K562 (cell line): ENCODE measurements around the gene AK2. TPM values are rescaled to one million over a fixed set of nuclear protein-coding genes. Genes with fewer than 3 reads are reported as not detected.
A peak's percentile ranks its signal among the peaks of the same experiment; 100 is the strongest.

ENCODE experiments used
- CEBPB ChIP-seq: fragments of 450-650 bp; IDR thresholded peaks from 2 replicates; pipeline ENCODE4 v1.6.1; 2016; ENCODE audit warnings: missing genetic modification characterization, missing compliant biosample characterization
- CHCHD3 ChIP-seq: fragments of 250-450 bp; sonication (Bioruptor Pico); IDR thresholded peaks from 2 replicates; pipeline ENCODE4 v2.1.2; 2022; ENCODE audit warnings: mild to moderate bottlenecking
- CHD7 ChIP-seq: fragments of 200-600 bp; sonication (generic); IDR thresholded peaks from one replicate; pipeline ENCODE4 v1.6.1; 2012; ENCODE audit warnings: mild to moderate bottlenecking, low read depth, low read length, inconsistent platforms
- E2F4 ChIP-seq: sonication (generic); formaldehyde crosslinking; IDR thresholded peaks from 2 replicates; pipeline ENCODE4 v1.8.0; 2022; ENCODE audit warnings: mild to moderate bottlenecking, low read depth, missing genetic modification reagents
- FOXP4 ChIP-seq: sonication (generic); formaldehyde crosslinking; IDR thresholded peaks from 2 replicates; pipeline ENCODE4 v1.8.0; 2022; ENCODE audit warnings: mild to moderate bottlenecking, missing genetic modification reagents, borderline replicate concordance
- HDAC8 ChIP-seq: fragments of 450-650 bp; IDR thresholded peaks from 2 replicates; pipeline ENCODE4 v1.6.1; 2016; ENCODE audit warnings: mild to moderate bottlenecking, missing genetic modification characterization, moderate library complexity, missing compliant biosample characterization
- LEF1 ChIP-seq: fragments of 450-650 bp; IDR thresholded peaks from 2 replicates; pipeline ENCODE4 v1.6.1; 2016; ENCODE audit warnings: mild to moderate bottlenecking
- MAZ ChIP-seq, 2 experiments: fragments of 450-650 bp in 1 of 2; sonication (generic) in 1 of 2; formaldehyde crosslinking; IDR thresholded peaks in 1 of 2; conservative IDR thresholded peaks in 1 of 2; 2 replicates each; pipeline versions ENCODE4 v1.4.0 to v1.5.0; 2020; ENCODE audit warnings: mild to moderate bottlenecking in 1 of 2, missing genetic modification reagents in 1 of 2
- PTRF ChIP-seq: fragments of 450-650 bp; IDR thresholded peaks from 2 replicates; pipeline ENCODE4 v1.6.1; 2016; ENCODE audit warnings: mild to moderate bottlenecking, missing genetic modification characterization, missing compliant biosample characterization
- TEAD2 ChIP-seq: fragments of 450-650 bp; IDR thresholded peaks from 2 replicates; pipeline ENCODE4 v1.6.1; 2016; ENCODE audit warnings: missing genetic modification characterization, control low read depth, missing compliant biosample characterization
- ZBTB17 ChIP-seq: fragments of 450-650 bp; formaldehyde crosslinking; IDR thresholded peaks from 2 replicates; pipeline ENCODE4 v1.4.0; 2020; ENCODE audit warnings: mild to moderate bottlenecking
- ZFP1 ChIP-seq: fragments of 450-650 bp; formaldehyde crosslinking; IDR thresholded peaks from 2 replicates; pipeline ENCODE4 v1.4.0; 2020; ENCODE audit warnings: mild to moderate bottlenecking, mixed read lengths
- polyA plus RNA-seq, 8 experiments: library from polyadenylated mRNA; depleted of rRNA in 4 of 8; stranded (reverse) in 5 of 8; unstranded in 3 of 8; fragments of >200 nt; fragmentation: Nextera tagmentation in 2 of 8; fragmentation: Illumina TruSeq in 1 of 8; extraction: Ambion mirVana in 2 of 8; extraction: Trizol in 1 of 8; gene quantifications; 2 replicates each; pipeline versions ENCODE4 v1.2.1 to v1.2.3, GENCODE V29; 2011 to 2014; ENCODE audit warnings: inconsistent platforms in 1 of 8, missing spikeins in 1 of 8
- total RNA-seq, 7 experiments: library from RNA; depleted of rRNA in 6 of 7; stranded (reverse); fragments of >200 nt in 6 of 7; fragmentation: Illumina TruSeq in 2 of 7; extraction: Trizol in 2 of 7; gene quantifications; 2 replicates each; pipeline versions ENCODE4 v1.2.1 to v1.2.3, GENCODE V29; 2011 to 2021; ENCODE audit warnings: low replicate concordance in 1 of 7

AK2 gene
- total and polyA plus RNA-seq, 9 of the 15 experiments (the other 6 are each of a cell fraction or from before 2014, with no cell fraction given) = 105 to 1,050 (median 509) TPM

GRCh38 chr1:33050221-33051076 is 13.8 kb upstream of the AK2 start (continued):
- no peak for TF ChIP-seq CEBPB (tag)
- TF ChIP-seq MAZ (CRISPR knock-in tag; conservative IDR thresholded peaks at IDR 0.05 in 1 of 2, IDR thresholded peaks at IDR 0.05 in 1 of 2) = no peak
- no peak for TF ChIP-seq E2F4 (CRISPR knock-in tag)
- TF ChIP-seq PTRF = no peak
- no peak for TF ChIP-seq FOXP4 (CRISPR knock-in tag)
- no peak for TF ChIP-seq TEAD2 (tag)
- peak; percentile 31; the same call in 1 of the 2 replicates for TF ChIP-seq HDAC8 (tag)
- TF ChIP-seq LEF1 = no peak; the same call in 1 of the 2 replicates
- TF ChIP-seq CHCHD3 = no peak
- TF ChIP-seq CHD7 = no peak
- TF ChIP-seq ZBTB17 (CRISPR knock-in tag) = peak; percentile 59; the same call in 1 of the 2 replicates
- TF ChIP-seq ZFP1 (CRISPR knock-in tag) = no peak
